ENCODE results near the gene ADGRF5. TPM values are rescaled to one million over a fixed set of nuclear protein-coding genes. Genes with fewer than 3 reads are reported as not detected.

ADGRF5 gene
- total and polyA plus RNA-seq, 2 experiments from 2014 or later = not detected

DNA sequence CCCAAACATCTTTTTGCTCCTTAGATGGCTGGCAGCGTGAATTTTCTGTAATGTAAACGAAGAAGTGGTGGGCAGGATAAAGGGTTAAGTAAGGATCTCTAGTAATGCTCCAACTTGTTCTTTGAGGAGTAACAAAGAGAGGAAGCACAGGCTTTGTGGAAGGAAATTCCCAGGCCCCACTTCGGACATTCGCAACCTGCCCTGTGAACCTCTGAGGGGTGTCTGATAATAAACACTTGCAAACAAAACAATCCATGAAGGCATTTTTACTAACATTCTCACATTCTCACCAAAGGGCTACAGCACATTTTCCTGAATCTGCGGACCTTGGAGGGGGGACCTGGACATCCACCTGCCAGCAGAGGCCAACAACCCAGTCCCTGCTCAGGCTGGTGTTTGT is 25.8 kb upstream of the ADGRF5 start (continued):
- TF ChIP-seq, protein P1, sequence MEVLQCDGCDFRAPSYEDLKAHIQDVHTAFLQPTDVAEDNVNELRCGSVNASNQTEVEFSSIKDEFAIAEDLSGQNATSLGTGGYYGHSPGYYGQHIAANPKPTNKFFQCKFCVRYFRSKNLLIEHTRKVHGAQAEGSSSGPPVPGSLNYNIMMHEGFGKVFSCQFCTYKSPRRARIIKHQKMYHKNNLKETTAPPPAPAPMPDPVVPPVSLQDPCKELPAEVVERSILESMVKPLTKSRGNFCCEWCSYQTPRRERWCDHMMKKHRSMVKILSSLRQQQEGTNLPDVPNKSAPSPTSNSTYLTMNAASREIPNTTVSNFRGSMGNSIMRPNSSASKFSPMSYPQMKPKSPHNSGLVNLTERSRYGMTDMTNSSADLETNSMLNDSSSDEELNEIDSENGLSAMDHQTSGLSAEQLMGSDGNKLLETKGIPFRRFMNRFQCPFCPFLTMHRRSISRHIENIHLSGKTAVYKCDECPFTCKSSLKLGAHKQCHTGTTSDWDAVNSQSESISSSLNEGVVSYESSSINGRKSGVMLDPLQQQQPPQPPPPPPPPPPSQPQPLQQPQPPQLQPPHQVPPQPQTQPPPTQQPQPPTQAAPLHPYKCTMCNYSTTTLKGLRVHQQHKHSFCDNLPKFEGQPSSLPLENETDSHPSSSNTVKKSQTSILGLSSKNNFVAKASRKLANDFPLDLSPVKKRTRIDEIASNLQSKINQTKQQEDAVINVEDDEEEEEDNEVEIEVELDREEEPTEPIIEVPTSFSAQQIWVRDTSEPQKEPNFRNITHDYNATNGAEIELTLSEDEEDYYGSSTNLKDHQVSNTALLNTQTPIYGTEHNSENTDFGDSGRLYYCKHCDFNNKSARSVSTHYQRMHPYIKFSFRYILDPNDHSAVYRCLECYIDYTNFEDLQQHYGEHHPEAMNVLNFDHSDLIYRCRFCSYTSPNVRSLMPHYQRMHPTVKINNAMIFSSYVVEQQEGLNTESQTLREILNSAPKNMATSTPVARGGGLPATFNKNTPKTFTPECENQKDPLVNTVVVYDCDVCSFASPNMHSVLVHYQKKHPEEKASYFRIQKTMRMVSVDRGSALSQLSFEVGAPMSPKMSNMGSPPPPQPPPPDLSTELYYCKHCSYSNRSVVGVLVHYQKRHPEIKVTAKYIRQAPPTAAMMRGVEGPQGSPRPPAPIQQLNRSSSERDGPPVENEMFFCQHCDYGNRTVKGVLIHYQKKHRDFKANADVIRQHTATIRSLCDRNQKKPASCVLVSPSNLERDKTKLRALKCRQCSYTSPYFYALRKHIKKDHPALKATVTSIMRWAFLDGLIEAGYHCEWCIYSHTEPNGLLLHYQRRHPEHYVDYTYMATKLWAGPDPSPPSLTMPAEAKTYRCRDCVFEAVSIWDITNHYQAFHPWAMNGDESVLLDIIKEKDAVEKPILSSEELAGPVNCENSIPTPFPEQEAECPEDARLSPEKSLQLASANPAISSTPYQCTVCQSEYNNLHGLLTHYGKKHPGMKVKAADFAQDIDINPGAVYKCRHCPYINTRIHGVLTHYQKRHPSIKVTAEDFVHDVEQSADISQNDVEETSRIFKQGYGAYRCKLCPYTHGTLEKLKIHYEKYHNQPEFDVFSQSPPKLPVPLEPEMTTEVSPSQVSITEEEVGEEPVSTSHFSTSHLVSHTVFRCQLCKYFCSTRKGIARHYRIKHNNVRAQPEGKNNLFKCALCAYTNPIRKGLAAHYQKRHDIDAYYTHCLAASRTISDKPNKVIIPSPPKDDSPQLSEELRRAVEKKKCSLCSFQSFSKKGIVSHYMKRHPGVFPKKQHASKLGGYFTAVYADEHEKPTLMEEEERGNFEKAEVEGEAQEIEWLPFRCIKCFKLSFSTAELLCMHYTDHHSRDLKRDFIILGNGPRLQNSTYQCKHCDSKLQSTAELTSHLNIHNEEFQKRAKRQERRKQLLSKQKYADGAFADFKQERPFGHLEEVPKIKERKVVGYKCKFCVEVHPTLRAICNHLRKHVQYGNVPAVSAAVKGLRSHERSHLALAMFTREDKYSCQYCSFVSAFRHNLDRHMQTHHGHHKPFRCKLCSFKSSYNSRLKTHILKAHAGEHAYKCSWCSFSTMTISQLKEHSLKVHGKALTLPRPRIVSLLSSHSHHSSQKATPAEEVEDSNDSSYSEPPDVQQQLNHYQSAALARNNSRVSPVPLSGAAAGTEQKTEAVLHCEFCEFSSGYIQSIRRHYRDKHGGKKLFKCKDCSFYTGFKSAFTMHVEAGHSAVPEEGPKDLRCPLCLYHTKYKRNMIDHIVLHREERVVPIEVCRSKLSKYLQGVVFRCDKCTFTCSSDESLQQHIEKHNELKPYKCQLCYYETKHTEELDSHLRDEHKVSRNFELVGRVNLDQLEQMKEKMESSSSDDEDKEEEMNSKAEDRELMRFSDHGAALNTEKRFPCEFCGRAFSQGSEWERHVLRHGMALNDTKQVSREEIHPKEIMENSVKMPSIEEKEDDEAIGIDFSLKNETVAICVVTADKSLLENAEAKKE (CRISPR knock-in tag; IDR thresholded peaks at IDR 0.05) = no peak
- TF ChIP-seq CREB1 (CRISPR knock-in tag; IDR thresholded peaks at IDR 0.05; ENCODE audit: low read depth) (no peak), NANOG (IDR thresholded peaks at IDR 0.05; ENCODE audit: borderline replicate concordance) (no peak), ZNF114 (CRISPR knock-in tag; IDR thresholded peaks at IDR 0.05) (no peak), STAT1 (IDR thresholded peaks at IDR 0.05; ENCODE audit: unreplicated experiment) (no peak), JUNB (IDR thresholded peaks at IDR 0.05; ENCODE audit: unreplicated experiment) (no peak), EZH2phosphoT487 (IDR thresholded peaks at IDR 0.05; ENCODE audit: unreplicated experiment) (no peak)
- TF ChIP-seq, protein P2, sequence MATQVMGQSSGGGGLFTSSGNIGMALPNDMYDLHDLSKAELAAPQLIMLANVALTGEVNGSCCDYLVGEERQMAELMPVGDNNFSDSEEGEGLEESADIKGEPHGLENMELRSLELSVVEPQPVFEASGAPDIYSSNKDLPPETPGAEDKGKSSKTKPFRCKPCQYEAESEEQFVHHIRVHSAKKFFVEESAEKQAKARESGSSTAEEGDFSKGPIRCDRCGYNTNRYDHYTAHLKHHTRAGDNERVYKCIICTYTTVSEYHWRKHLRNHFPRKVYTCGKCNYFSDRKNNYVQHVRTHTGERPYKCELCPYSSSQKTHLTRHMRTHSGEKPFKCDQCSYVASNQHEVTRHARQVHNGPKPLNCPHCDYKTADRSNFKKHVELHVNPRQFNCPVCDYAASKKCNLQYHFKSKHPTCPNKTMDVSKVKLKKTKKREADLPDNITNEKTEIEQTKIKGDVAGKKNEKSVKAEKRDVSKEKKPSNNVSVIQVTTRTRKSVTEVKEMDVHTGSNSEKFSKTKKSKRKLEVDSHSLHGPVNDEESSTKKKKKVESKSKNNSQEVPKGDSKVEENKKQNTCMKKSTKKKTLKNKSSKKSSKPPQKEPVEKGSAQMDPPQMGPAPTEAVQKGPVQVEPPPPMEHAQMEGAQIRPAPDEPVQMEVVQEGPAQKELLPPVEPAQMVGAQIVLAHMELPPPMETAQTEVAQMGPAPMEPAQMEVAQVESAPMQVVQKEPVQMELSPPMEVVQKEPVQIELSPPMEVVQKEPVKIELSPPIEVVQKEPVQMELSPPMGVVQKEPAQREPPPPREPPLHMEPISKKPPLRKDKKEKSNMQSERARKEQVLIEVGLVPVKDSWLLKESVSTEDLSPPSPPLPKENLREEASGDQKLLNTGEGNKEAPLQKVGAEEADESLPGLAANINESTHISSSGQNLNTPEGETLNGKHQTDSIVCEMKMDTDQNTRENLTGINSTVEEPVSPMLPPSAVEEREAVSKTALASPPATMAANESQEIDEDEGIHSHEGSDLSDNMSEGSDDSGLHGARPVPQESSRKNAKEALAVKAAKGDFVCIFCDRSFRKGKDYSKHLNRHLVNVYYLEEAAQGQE (IDR thresholded peaks at IDR 0.05; ENCODE audit: unreplicated experiment) = no peak

Data from GM23338 (cell line).